Tibial nerve (tissue), 3 donors: ENCODE measurements around the gene ASIC1.

Experiments used
- POLR2A ChIP-seq, 2 donors: fragments of 450-650 bp; IDR thresholded peaks; one replicate each; pipeline ENCODE4 v1.6.1; 2017; ENCODE audit warnings: antibody characterized with exemption in 2 of 2, mild to moderate bottlenecking in 2 of 2, moderate library complexity in 2 of 2
- TF ChIP-seq, protein P1 (sequence below), 5 experiments: fragments of 200-600 bp in 3 of 5; fragments of 450-650 bp in 2 of 5; sonication (generic) in 3 of 5; IDR thresholded peaks; one replicate each; pipeline ENCODE4 v1.5.1; 2016 to 2019; ENCODE audit warnings: antibody characterized with exemption in 5 of 5, mild to moderate bottlenecking in 3 of 5, moderate library complexity in 2 of 5

DNA sequence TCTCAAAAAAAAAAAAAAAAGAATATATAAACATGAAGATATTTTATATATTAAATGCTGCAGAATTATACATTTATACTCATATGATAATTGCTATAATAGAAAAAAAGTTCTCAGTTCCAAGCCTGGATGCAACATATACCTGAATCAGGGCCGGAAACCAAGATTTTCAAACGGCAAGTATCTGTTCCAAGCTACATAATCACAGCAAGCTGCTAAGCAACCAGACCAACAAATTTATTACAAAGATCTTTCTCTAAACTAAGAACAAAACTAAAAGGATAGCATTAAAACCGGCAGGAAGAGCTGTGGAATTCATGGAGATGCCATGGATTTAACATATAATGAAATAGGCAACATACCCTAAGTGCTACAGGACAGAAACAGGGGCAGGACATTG is 39.2 kb upstream of the ASIC1 start:
- TF ChIP-seq, protein P1, sequence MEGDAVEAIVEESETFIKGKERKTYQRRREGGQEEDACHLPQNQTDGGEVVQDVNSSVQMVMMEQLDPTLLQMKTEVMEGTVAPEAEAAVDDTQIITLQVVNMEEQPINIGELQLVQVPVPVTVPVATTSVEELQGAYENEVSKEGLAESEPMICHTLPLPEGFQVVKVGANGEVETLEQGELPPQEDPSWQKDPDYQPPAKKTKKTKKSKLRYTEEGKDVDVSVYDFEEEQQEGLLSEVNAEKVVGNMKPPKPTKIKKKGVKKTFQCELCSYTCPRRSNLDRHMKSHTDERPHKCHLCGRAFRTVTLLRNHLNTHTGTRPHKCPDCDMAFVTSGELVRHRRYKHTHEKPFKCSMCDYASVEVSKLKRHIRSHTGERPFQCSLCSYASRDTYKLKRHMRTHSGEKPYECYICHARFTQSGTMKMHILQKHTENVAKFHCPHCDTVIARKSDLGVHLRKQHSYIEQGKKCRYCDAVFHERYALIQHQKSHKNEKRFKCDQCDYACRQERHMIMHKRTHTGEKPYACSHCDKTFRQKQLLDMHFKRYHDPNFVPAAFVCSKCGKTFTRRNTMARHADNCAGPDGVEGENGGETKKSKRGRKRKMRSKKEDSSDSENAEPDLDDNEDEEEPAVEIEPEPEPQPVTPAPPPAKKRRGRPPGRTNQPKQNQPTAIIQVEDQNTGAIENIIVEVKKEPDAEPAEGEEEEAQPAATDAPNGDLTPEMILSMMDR (IDR thresholded peaks at IDR 0.05), result no peak
- TF ChIP-seq POLR2A (IDR thresholded peaks at IDR 0.05), result no peak
